OCI-LY3 (cell line): ENCODE results near the gene DPYD.

Experiments
- EZH2phosphoT487 ChIP-seq: fragments of 200-600 bp; shearing (Covaris generic); IDR thresholded peaks from 2 replicates; pipeline ENCODE4 v1.6.1; 2018; ENCODE audit warnings: antibody characterized with exemption, mixed run types, low read depth
- TF ChIP-seq, protein P1 (sequence below): fragments of 200-600, 300-600 bp; sonication (generic); IDR thresholded peaks from 2 replicates; pipeline ENCODE4 v1.5.1; 2014; ENCODE audit warnings: antibody characterized with exemption, low read length, low read depth

DNA sequence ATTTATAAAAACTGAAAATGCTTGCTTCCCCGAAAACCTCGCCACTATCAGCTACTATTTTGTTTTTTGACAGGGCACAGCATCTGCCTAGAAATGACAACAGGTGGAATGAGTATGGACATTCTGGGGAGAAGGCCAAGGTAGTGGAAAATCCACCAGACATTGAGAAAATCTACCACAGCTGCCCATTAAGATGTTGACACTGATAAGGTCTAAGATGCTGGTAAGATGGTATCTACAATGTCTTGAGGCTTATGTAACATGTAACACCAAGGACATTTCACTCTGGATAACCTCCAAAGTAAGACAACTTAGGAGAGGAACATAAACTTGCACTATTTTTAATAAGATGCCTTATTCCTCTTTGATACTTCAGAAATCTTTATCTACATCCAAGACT lies 825.1 kb downstream of the DPYD start:
- TF ChIP-seq, protein P1, sequence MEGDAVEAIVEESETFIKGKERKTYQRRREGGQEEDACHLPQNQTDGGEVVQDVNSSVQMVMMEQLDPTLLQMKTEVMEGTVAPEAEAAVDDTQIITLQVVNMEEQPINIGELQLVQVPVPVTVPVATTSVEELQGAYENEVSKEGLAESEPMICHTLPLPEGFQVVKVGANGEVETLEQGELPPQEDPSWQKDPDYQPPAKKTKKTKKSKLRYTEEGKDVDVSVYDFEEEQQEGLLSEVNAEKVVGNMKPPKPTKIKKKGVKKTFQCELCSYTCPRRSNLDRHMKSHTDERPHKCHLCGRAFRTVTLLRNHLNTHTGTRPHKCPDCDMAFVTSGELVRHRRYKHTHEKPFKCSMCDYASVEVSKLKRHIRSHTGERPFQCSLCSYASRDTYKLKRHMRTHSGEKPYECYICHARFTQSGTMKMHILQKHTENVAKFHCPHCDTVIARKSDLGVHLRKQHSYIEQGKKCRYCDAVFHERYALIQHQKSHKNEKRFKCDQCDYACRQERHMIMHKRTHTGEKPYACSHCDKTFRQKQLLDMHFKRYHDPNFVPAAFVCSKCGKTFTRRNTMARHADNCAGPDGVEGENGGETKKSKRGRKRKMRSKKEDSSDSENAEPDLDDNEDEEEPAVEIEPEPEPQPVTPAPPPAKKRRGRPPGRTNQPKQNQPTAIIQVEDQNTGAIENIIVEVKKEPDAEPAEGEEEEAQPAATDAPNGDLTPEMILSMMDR, result no peak
- no peak for TF ChIP-seq EZH2phosphoT487
